Suprapubic skin (tissue), 3 donors: ENCODE data around the gene IRF7.

Experiments
- EP300 ChIP-seq: sonication (generic); formaldehyde crosslinking; IDR thresholded peaks from one replicate; pipeline ENCODE4 v1.6.1; 2017; ENCODE audit warnings: antibody characterized with exemption
- TF ChIP-seq, protein P1 (sequence below), 2 donors: fragments of 200-600 bp in 1 of 2; fragments of 450-650 bp in 1 of 2; sonication (generic) in 1 of 2; IDR thresholded peaks; one replicate each; pipeline ENCODE4 v1.5.1; 2016 to 2019; ENCODE audit warnings: antibody characterized with exemption in 2 of 2, mild to moderate bottlenecking in 1 of 2, moderate library complexity in 1 of 2

GRCh38 chr11:567629-568292, 48.0 kb downstream of the IRF7 start:
- TF ChIP-seq, protein P1, sequence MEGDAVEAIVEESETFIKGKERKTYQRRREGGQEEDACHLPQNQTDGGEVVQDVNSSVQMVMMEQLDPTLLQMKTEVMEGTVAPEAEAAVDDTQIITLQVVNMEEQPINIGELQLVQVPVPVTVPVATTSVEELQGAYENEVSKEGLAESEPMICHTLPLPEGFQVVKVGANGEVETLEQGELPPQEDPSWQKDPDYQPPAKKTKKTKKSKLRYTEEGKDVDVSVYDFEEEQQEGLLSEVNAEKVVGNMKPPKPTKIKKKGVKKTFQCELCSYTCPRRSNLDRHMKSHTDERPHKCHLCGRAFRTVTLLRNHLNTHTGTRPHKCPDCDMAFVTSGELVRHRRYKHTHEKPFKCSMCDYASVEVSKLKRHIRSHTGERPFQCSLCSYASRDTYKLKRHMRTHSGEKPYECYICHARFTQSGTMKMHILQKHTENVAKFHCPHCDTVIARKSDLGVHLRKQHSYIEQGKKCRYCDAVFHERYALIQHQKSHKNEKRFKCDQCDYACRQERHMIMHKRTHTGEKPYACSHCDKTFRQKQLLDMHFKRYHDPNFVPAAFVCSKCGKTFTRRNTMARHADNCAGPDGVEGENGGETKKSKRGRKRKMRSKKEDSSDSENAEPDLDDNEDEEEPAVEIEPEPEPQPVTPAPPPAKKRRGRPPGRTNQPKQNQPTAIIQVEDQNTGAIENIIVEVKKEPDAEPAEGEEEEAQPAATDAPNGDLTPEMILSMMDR (IDR thresholded peaks at IDR 0.05): no peak
- no peak for TF ChIP-seq EP300
